Measurements from ENCODE around the gene CATSPER1. TPM values are rescaled to one million over a fixed set of nuclear protein-coding genes. Genes with fewer than 3 reads are reported as not detected.

CATSPER1 gene
- total RNA-seq, 1 experiment from 2014 or later: 0.61 TPM

DNA sequence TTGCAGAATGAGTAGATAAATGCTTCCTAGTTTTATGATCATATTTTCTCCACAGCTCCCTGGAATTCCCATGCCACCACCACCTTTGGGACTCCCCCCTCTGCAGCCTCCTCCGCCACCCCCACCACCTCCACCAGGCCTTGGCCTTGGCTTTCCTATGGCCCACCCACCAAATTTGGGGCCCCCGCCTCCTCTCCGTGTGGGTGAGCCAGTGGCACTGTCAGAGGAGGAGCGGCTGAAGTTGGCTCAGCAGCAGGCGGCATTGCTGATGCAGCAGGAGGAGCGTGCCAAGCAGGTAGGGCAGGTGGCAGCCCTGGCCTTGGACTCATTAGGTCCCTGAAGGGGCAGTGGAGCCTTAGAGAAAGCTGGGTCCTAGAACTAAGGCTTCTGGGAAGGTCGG lies 28.7 kb upstream of the CATSPER1 start:
- CTCF ChIA-PET: interaction anchor here (0.5 to 6.1 kb wide), 6 partner anchors 10 to 67 kb away, joined by 3 to 75 read pairs (median 4); no protein-coding TSS in a partner anchor
- Mint-ChIP-seq H3K27ac (ENCODE audit: low read depth, unreplicated experiment) (no peak overlapping the region), H3K9me3 (ENCODE audit: unreplicated experiment) (no peaks in the 10 kb centered on the region), H3K36me3 (ENCODE audit: insufficient read depth, unreplicated experiment) (peaks cover 66% of the 10 kb centered on the region), H3K27me3 (ENCODE audit: insufficient read depth, unreplicated experiment) (no peaks in the 10 kb centered on the region), H3K4me1 (ENCODE audit: insufficient read depth, unreplicated experiment) (peaks cover 5% of the 10 kb centered on the region), H3K4me3 (ENCODE audit: unreplicated experiment) (no peak overlapping the region)
- BruUV-seq (replicated peaks): no TSS peak
- no peak for DNase-seq (ENCODE audit: unreplicated experiment)
- POLR2A ChIA-PET: interaction anchor here (0.5 to 6.5 kb wide), 4 partner anchors 15 to 376 kb away, joined by 3 to 69 read pairs (median 4); partner anchors contain the start of gene PACS1
- intact Hi-C loops (cut with micrococcal nuclease): loop anchor here (10.0 kb wide), 1 partner anchor 50 kb away; the partner anchor contains the start of genes BANF1 and EIF1AD
- no peak for TF ChIP-seq CTCF (IDR thresholded peaks at IDR 0.05; ENCODE audit: unreplicated experiment)

GRCh38 chr11:66052664-66052982 lies 26.3 kb upstream of the CATSPER1 start:
- H3K4me3 Mint-ChIP-seq (ENCODE audit: unreplicated experiment): peak overlapping the region; percentile 97
- peaks cover 44% of the 10 kb centered on the region for H3K36me3 Mint-ChIP-seq (ENCODE audit: insufficient read depth, unreplicated experiment)
- peak overlapping the region; percentile 91 for H3K27ac Mint-ChIP-seq (ENCODE audit: low read depth, unreplicated experiment)
- POLR2A ChIA-PET: interaction anchor here (0.6 to 6.5 kb wide), 29 partner anchors 8 to 633 kb away, joined by 3 to 69 read pairs (median 4); partner anchors contain the start of genes BANF1, CCDC85B, CFL1 and EIF1AD
- intact Hi-C loops (cut with micrococcal nuclease): loop anchor here (10.0 kb wide), 1 partner anchor 48 kb away; the partner anchor contains the start of genes BANF1 and EIF1AD
- TF ChIP-seq CTCF (IDR thresholded peaks at IDR 0.05; ENCODE audit: unreplicated experiment): no peak
- peaks cover 5% of the 10 kb centered on the region for H3K4me1 Mint-ChIP-seq (ENCODE audit: insufficient read depth, unreplicated experiment)
- BruUV-seq (replicated peaks): no TSS peak
- no peak for DNase-seq (ENCODE audit: unreplicated experiment)
- no peaks in the 10 kb centered on the region for H3K9me3 Mint-ChIP-seq (ENCODE audit: unreplicated experiment)
- CTCF ChIA-PET: interaction anchor here (0.6 to 6.1 kb wide), 7 partner anchors 11 to 378 kb away, joined by 3 to 75 read pairs (median 4); no protein-coding TSS in a partner anchor
- H3K27me3 Mint-ChIP-seq (ENCODE audit: insufficient read depth, unreplicated experiment): no peaks in the 10 kb centered on the region

GRCh38 chr11:66051766-66052663 lies 25.7 kb upstream of the CATSPER1 start, which contains the start of gene SF3B2:
TSS of gene SF3B2 (plus strand) at chr11:66052364. CDS start at chr11:66052385, 21 bp downstream.
- peaks cover 38% of the 10 kb centered on the region for H3K36me3 Mint-ChIP-seq (ENCODE audit: insufficient read depth, unreplicated experiment)
- no TSS peak for BruUV-seq (replicated peaks)
- intact Hi-C loops (cut with micrococcal nuclease): loop anchor here (10.0 kb wide), 1 partner anchor 47 kb away; the partner anchor contains the start of genes BANF1 and EIF1AD
- H3K4me1 Mint-ChIP-seq (ENCODE audit: insufficient read depth, unreplicated experiment): peaks cover 5% of the 10 kb centered on the region
- peak within 1 kb of the TSS; percentile 91 for H3K27ac Mint-ChIP-seq (ENCODE audit: low read depth, unreplicated experiment)
- POLR2A ChIA-PET: interaction anchor here (0.6 to 6.5 kb wide), 37 partner anchors 8 to 1990 kb away, joined by 3 to 69 read pairs (median 4); partner anchors contain the start of genes BANF1, CCDC85B, CFL1 and EIF1AD
- H3K9me3 Mint-ChIP-seq (ENCODE audit: unreplicated experiment): no peaks in the 10 kb centered on the region
- DNase-seq (ENCODE audit: unreplicated experiment): peak; percentile 98
- CTCF ChIA-PET: interaction anchor here (0.5 to 6.1 kb wide), 8 partner anchors 14 to 379 kb away, joined by 3 to 75 read pairs (median 4); no protein-coding TSS in a partner anchor
- TF ChIP-seq CTCF (IDR thresholded peaks at IDR 0.05; ENCODE audit: unreplicated experiment): no peak
- peak within 1 kb of the TSS; percentile 97 for H3K4me3 Mint-ChIP-seq (ENCODE audit: unreplicated experiment)
- no peaks in the 10 kb centered on the region for H3K27me3 Mint-ChIP-seq (ENCODE audit: insufficient read depth, unreplicated experiment)

GRCh38 chr11:66051371-66051765 lies 25.1 kb upstream of the CATSPER1 start:
- Mint-ChIP-seq H3K9me3 (ENCODE audit: unreplicated experiment) (no peaks in the 10 kb centered on the region), H3K36me3 (ENCODE audit: insufficient read depth, unreplicated experiment) (peaks cover 31% of the 10 kb centered on the region), H3K27me3 (ENCODE audit: insufficient read depth, unreplicated experiment) (no peaks in the 10 kb centered on the region), H3K27ac (ENCODE audit: low read depth, unreplicated experiment) (peak overlapping the region; percentile 91), H3K4me1 (ENCODE audit: insufficient read depth, unreplicated experiment) (peaks cover 5% of the 10 kb centered on the region), H3K4me3 (ENCODE audit: unreplicated experiment) (peak overlapping the region; percentile 97)
- CTCF ChIA-PET: interaction anchor here (0.6 to 6.1 kb wide), 3 partner anchors 17 to 53 kb away, joined by 3 to 75 read pairs (median 4); no protein-coding TSS in a partner anchor
- no peak for DNase-seq (ENCODE audit: unreplicated experiment)
- TF ChIP-seq CTCF (IDR thresholded peaks at IDR 0.05; ENCODE audit: unreplicated experiment): no peak
- POLR2A ChIA-PET: interaction anchor here (0.6 to 6.5 kb wide), 21 partner anchors 10 to 1991 kb away, joined by 3 to 69 read pairs (median 4); partner anchors contain the start of genes BANF1, CCDC85B, CFL1 and EIF1AD
- intact Hi-C loops (cut with micrococcal nuclease): loop anchor here (10.0 kb wide), 1 partner anchor 47 kb away; the partner anchor contains the start of genes BANF1 and EIF1AD
- TSS peak; percentile 96 for BruUV-seq (replicated peaks)
